H9 (cell line): Measurements from ENCODE around the gene DCST2. TPM values are rescaled to one million over a fixed set of nuclear protein-coding genes. Genes with fewer than 3 reads are reported as not detected.

Experiments used
- DNase-seq: peaks from one replicate; pipeline ENCODE4 v3.0.0-alpha.2; 2017
- H2AFZ ChIP-seq: one replicate; pipeline ENCODE4 v1.6.1; 2013; ENCODE audit warnings: mild to moderate bottlenecking, low read length, control low read depth, moderate library complexity
- H2AK5ac ChIP-seq: 2 replicates; pipeline ENCODE4 v1.6.1; 2013; ENCODE audit warnings: low read length, control low read depth, mixed read lengths; ENCODE audit not compliant: insufficient read length
- H2BK120ac ChIP-seq: one replicate; pipeline ENCODE4 v1.6.1; 2013; ENCODE audit warnings: low read depth, mild to moderate bottlenecking, low read length, control low read depth, inconsistent platforms; ENCODE audit not compliant: poor library complexity, severe bottlenecking
- H2BK12ac ChIP-seq: 2 replicates; pipeline ENCODE4 v1.6.1; 2013; ENCODE audit warnings: low read length, control low read depth, mixed read lengths, low read depth; ENCODE audit not compliant: insufficient read length
- H2BK15ac ChIP-seq: 2 replicates; pipeline ENCODE4 v1.6.1; 2013; ENCODE audit warnings: low read depth, low read length, control low read depth
- H2BK20ac ChIP-seq: one replicate; pipeline ENCODE4 v1.6.1; 2013; ENCODE audit warnings: low read depth, mild to moderate bottlenecking, low read length, control low read depth, inconsistent platforms; ENCODE audit not compliant: poor library complexity, severe bottlenecking
- H2BK5ac ChIP-seq: 2 replicates; pipeline ENCODE4 v1.6.1; 2013; ENCODE audit warnings: low read length, control low read depth, mixed read lengths; ENCODE audit not compliant: insufficient read length
- H3K14ac ChIP-seq: 2 replicates; pipeline ENCODE4 v1.6.1; 2013; ENCODE audit warnings: low read length, control low read depth; ENCODE audit not compliant: insufficient read depth
- H3K18ac ChIP-seq: 2 replicates; pipeline ENCODE4 v1.6.1; 2013; ENCODE audit warnings: low read depth, mild to moderate bottlenecking, mixed read lengths, low read length, control low read depth; ENCODE audit not compliant: insufficient read length
- H3K23ac ChIP-seq: 2 replicates; pipeline ENCODE4 v1.6.1; 2013; ENCODE audit warnings: low read length, control low read depth, mixed read lengths, low read depth; ENCODE audit not compliant: insufficient read length
- H3K23me2 ChIP-seq: 2 replicates; pipeline ENCODE4 v1.6.1; 2013; ENCODE audit warnings: low read depth, mild to moderate bottlenecking, mixed read lengths, low read length, control low read depth; ENCODE audit not compliant: insufficient read length, poor library complexity, severe bottlenecking
- H3K27ac ChIP-seq: 2 replicates; pipeline ENCODE4 v1.5.1; 2013; ENCODE audit warnings: low read length, control low read depth, mixed read lengths, low read depth; ENCODE audit not compliant: insufficient read length
- H3K27me3 ChIP-seq: 2 replicates; pipeline ENCODE4 v1.6.1; 2013; ENCODE audit warnings: low read length, control low read depth, inconsistent platforms; ENCODE audit not compliant: insufficient read depth
- H3K4ac ChIP-seq: 2 replicates; pipeline ENCODE4 v1.6.1; 2013; ENCODE audit warnings: low read depth, mild to moderate bottlenecking, control low read depth, inconsistent platforms, low read length, moderate library complexity
- H3K4me1 ChIP-seq: 2 replicates; pipeline ENCODE4 v1.6.1; 2013; ENCODE audit warnings: low read length, control low read depth, inconsistent platforms; ENCODE audit not compliant: insufficient read depth
- H3K4me2 ChIP-seq: 2 replicates; pipeline ENCODE4 v1.6.1; 2013; ENCODE audit warnings: low read length, control low read depth, mixed read lengths; ENCODE audit not compliant: insufficient read length, insufficient read depth
- H3K56ac ChIP-seq: 2 replicates; pipeline ENCODE4 v1.6.1; 2013; ENCODE audit warnings: low read depth, mild to moderate bottlenecking, mixed read lengths, low read length, control low read depth; ENCODE audit not compliant: insufficient read length
- H3K79me1 ChIP-seq: 2 replicates; pipeline ENCODE4 v1.6.1; 2013; ENCODE audit warnings: low read depth, mild to moderate bottlenecking, moderate library complexity, low read length, control low read depth, inconsistent platforms; ENCODE audit not compliant: insufficient read depth, poor library complexity, severe bottlenecking
- H3K79me2 ChIP-seq: 2 replicates; pipeline ENCODE4 v1.6.1; 2013; ENCODE audit warnings: low read length, control low read depth, inconsistent platforms; ENCODE audit not compliant: insufficient read depth
- H3K9ac ChIP-seq: 2 replicates; pipeline ENCODE4 v1.6.1; 2013; ENCODE audit warnings: low read length, control low read depth, mixed read lengths; ENCODE audit not compliant: insufficient read length; ENCODE audit errors: extremely low read depth
- H3K9me3 ChIP-seq: one replicate; pipeline ENCODE4 v1.6.1; 2013; ENCODE audit warnings: low read depth, low read length, inconsistent platforms; ENCODE audit not compliant: control insufficient read depth
- H3T11ph ChIP-seq: one replicate; pipeline ENCODE4 v1.6.1; 2013; ENCODE audit warnings: mild to moderate bottlenecking, low read length, control low read depth, inconsistent platforms
- H4K20me1 ChIP-seq: one replicate; pipeline ENCODE4 v1.6.1; 2013; ENCODE audit not compliant: control insufficient read depth, insufficient read length, insufficient read depth
- H4K5ac ChIP-seq: 2 replicates; pipeline ENCODE4 v1.6.1; 2013; ENCODE audit warnings: low read depth, mild to moderate bottlenecking, mixed read lengths, low read length, control low read depth; ENCODE audit not compliant: insufficient read length
- H4K8ac ChIP-seq: replicated peaks from 2 replicates; pipeline ENCODE4 v1.6.1; 2013; ENCODE audit warnings: low read length, control low read depth, mixed read lengths, low read depth; ENCODE audit not compliant: insufficient read length
- H4K91ac ChIP-seq: 2 replicates; pipeline ENCODE4 v1.6.1; 2013; ENCODE audit warnings: low read depth, mild to moderate bottlenecking, moderate library complexity, mixed read lengths, low read length, control low read depth; ENCODE audit not compliant: insufficient read length
- H3K27ac Mint-ChIP-seq, 3 experiments: 2 replicates in 2 of 3; 3 replicates in 1 of 3; pipeline ENCODE4 v1.8.0; 2020 to 2021; ENCODE audit warnings: mixed read lengths in 3 of 3, mild to moderate bottlenecking in 1 of 3, moderate library complexity in 1 of 3
- H3K27me3 Mint-ChIP-seq: 2 replicates; pipeline ENCODE4 v1.8.0; 2021; ENCODE audit warnings: low read depth, mild to moderate bottlenecking, moderate library complexity, mixed read lengths
- H3K36me3 Mint-ChIP-seq, 3 experiments: 2 replicates in 2 of 3; 3 replicates in 1 of 3; pipeline ENCODE4 v1.8.0; 2020 to 2021; ENCODE audit warnings: low read depth in 3 of 3, mixed read lengths in 3 of 3; ENCODE audit not compliant: insufficient read depth in 1 of 3
- H3K4me1 Mint-ChIP-seq, 2 experiments: 2 replicates each; pipeline ENCODE4 v1.8.0; 2020; ENCODE audit warnings: mixed read lengths in 2 of 2
- H3K4me3 Mint-ChIP-seq, 2 experiments: 2 replicates in 1 of 2; 3 replicates in 1 of 2; pipeline ENCODE4 v1.8.0; 2020 to 2021; ENCODE audit warnings: mild to moderate bottlenecking in 2 of 2, mixed read lengths in 2 of 2, moderate library complexity in 1 of 2
- H3K9me3 Mint-ChIP-seq, 2 experiments: 2 replicates in 1 of 2; 3 replicates in 1 of 2; pipeline ENCODE4 v1.8.0; 2020; ENCODE audit warnings: mild to moderate bottlenecking in 2 of 2, mixed read lengths in 2 of 2, moderate library complexity in 1 of 2
- CTCF ChIP-seq: fragments of 200-600 bp; sonication (generic); conservative IDR thresholded peaks from 3 replicates; pipeline ENCODE4 v1.8.0; 2021; ENCODE audit warnings: antibody characterized with exemption, mild to moderate bottlenecking
- WGBS: extraction: QIAGEN DNeasy Blood & Tissue Kit; methylation state at CpG from one replicate; pipeline ENCODE4 v1.1.7; 2013; ENCODE audit warnings: missing lambda C conversion rate, low lambda C conversion rate, mixed read lengths; ENCODE audit not compliant: insufficient read length; ENCODE audit errors: extremely low coverage; 5-methylcytosine and 5-hydroxymethylcytosine counted together
- total RNA-seq: library from RNA; stranded (reverse); gene quantifications from 2 replicates; pipeline ENCODE4 v1.2.1, GENCODE V29; 2021

DCST2 gene
- total RNA-seq, 1 experiment from 2014 or later = 0.35 TPM

- no peaks in the 10 kb centered on the region for H3K4me1 ChIP-seq
- H2BK12ac ChIP-seq = no peak overlapping the region
- H3K27ac ChIP-seq = no peak overlapping the region
- H3K9me3 ChIP-seq = no peaks in the 10 kb centered on the region
- H2BK20ac ChIP-seq = no peak overlapping the region
- H3K4me3 Mint-ChIP-seq = no peak overlapping the region
- no peak overlapping the region for H2AK5ac ChIP-seq
- H3K27me3 ChIP-seq = no peaks in the 10 kb centered on the region
- no peaks in the 10 kb centered on the region for H3K23me2 ChIP-seq
- no peak overlapping the region for H4K91ac ChIP-seq
- H3K56ac ChIP-seq = no peak overlapping the region
- no peaks in the 10 kb centered on the region for H4K20me1 ChIP-seq
- H3K18ac ChIP-seq = no peak overlapping the region
- no peak overlapping the region for H2BK120ac ChIP-seq
- H3K27ac Mint-ChIP-seq = no peak overlapping the region
- no peak overlapping the region for H3K4me2 ChIP-seq
- no peak overlapping the region for H3K9ac ChIP-seq
- no peaks in the 10 kb centered on the region for H3K9me3 Mint-ChIP-seq
- peaks cover 0 to 6% (median 6%) of the 10 kb centered on the region in 3 experiments; a peak in 1 of 7 replicates for H3K36me3 Mint-ChIP-seq
- no peaks in the 10 kb centered on the region for H3K79me2 ChIP-seq
- no peak overlapping the region for H4K8ac ChIP-seq
- no peak overlapping the region for H2BK15ac ChIP-seq
- H3K4ac ChIP-seq = no peak overlapping the region
- H2BK5ac ChIP-seq = no peak overlapping the region
- no peak overlapping the region for H4K5ac ChIP-seq
- peaks cover 12% of the 10 kb centered on the region for H3K27me3 Mint-ChIP-seq
- no peak overlapping the region for H3K23ac ChIP-seq
- no peak overlapping the region for H3K14ac ChIP-seq
- no peak for TF ChIP-seq CTCF
- no peaks in the 10 kb centered on the region for H3K79me1 ChIP-seq
- H2AFZ ChIP-seq = no peak overlapping the region
- peaks cover 19 to 35% of the 10 kb centered on the region in 2 experiments for H3K4me1 Mint-ChIP-seq
- WGBS = no CpG with 5 or more reads among the region's 5 CpGs
- no peak for DNase-seq
- no peak overlapping the region for H3T11ph ChIP-seq
These were observed 10.0 kb downstream of the DCST2 start for GRCh38 chr1:155023627-155024026.
